T47D (cell line): Measurements from ENCODE around the gene TUBA4A.

Experiments used
- DNase-seq, 2 experiments: peaks; one replicate each; pipeline versions ENCODE4 v3.0.0 to v3.0.0-alpha.2; 2011 to 2012; ENCODE audit warnings: low read depth in 1 of 2, low spot score in 1 of 2
- JUND ChIP-seq: IDR thresholded peaks from 2 replicates; pipeline ENCODE4 v1.6.1; 2012; ENCODE audit warnings: low read depth
- in situ Hi-C: cut with HindIII; loops from 2 replicates; pipeline ENCODE4 v1.10.0; 2016; ENCODE audit warnings: low sequenced_read_pairs, low pct_unique_long_range_greater_than_20kb

The TUBA4A gene

GRCh38 chr2:219218217-219218731 lies 35.4 kb downstream of the TUBA4A start:
- in situ Hi-C loops: no loop called here
- no peak for TF ChIP-seq JUND
- DNase-seq: peak in 1 of 2 experiments; percentile 76

- no peak for DNase-seq
- in situ Hi-C loops: no loop called here
- no peak for TF ChIP-seq JUND
Measured at GRCh38 chr2:219216535-219216915, 37.2 kb downstream of the TUBA4A start.

GRCh38 chr2:219215871-219216534 lies 37.7 kb downstream of the TUBA4A start:
- no peak for DNase-seq
- in situ Hi-C loops: no loop called here
- TF ChIP-seq JUND: no peak

- DNase-seq: no peak
- TF ChIP-seq JUND: no peak
- in situ Hi-C loops: no loop called here
Measured at GRCh38 chr2:219214786-219215185, 38.9 kb downstream of the TUBA4A start.

- no peak for TF ChIP-seq JUND
- no peak for DNase-seq
- in situ Hi-C loops: no loop called here
Measured at GRCh38 chr2:219214141-219214540, 39.6 kb downstream of the TUBA4A start.

GRCh38 chr2:219213486-219214071 lies 40.1 kb downstream of the TUBA4A start:
- TF ChIP-seq JUND: no peak
- in situ Hi-C loops: no loop called here
- no peak for DNase-seq

GRCh38 chr2:219213026-219213415 lies 40.7 kb downstream of the TUBA4A start:
- DNase-seq: no peak
- no peak for TF ChIP-seq JUND
- in situ Hi-C loops: no loop called here

GRCh38 chr2:219210886-219211362 lies 42.8 kb downstream of the TUBA4A start:
- in situ Hi-C loops: no loop called here
- no peak for TF ChIP-seq JUND
- no peak for DNase-seq

GRCh38 chr2:219210196-219210885 lies 43.4 kb downstream of the TUBA4A start:
- DNase-seq: no peak
- in situ Hi-C loops: no loop called here
- TF ChIP-seq JUND: no peak

GRCh38 chr2:219209236-219210195 lies 44.2 kb downstream of the TUBA4A start:
- in situ Hi-C loops: no loop called here
- no peak for TF ChIP-seq JUND
- DNase-seq: no peak

GRCh38 chr2:219207884-219208740 lies 45.6 kb downstream of the TUBA4A start:
- in situ Hi-C loops: no loop called here
- peak in 1 of 2 experiments; percentile 11 for DNase-seq
- TF ChIP-seq JUND: no peak
